ENCODE results near the gene GSG1L.

Gene GSG1L

GRCh38 chr16:27847030-27847550 lies 216.4 kb downstream of the GSG1L start:
- no peak for DNase-seq (ENCODE audit: low read depth)

GRCh38 chr16:27844826-27845225 lies 218.7 kb downstream of the GSG1L start:
- no peak for DNase-seq (ENCODE audit: low read depth)

GRCh38 chr16:27843800-27844199 lies 219.7 kb downstream of the GSG1L start:
- no peak for DNase-seq (ENCODE audit: low read depth)

DNA sequence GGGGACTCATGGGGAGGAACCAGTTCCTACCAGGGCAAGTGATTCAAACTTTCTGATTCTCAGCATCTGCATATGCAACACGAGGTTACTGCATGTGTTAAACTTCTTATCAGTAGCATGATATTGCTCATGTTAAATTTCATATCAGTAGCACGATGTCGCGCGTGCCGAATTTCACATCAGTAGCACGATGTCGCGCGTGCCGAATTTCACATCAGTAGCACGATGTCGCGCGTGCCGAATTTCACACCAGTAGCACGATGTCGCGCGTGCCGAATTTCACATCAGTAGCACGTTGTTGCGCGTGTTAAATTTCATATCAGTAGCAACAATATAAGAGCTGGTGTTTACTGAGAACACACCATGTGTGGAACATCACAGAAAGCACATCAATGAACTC lies 221.6 kb downstream of the GSG1L start:
- DNase-seq (ENCODE audit: low read depth): no peak

GRCh38 chr16:27841061-27841801 lies 222.3 kb downstream of the GSG1L start:
- no peak for DNase-seq (ENCODE audit: low read depth)

DNA sequence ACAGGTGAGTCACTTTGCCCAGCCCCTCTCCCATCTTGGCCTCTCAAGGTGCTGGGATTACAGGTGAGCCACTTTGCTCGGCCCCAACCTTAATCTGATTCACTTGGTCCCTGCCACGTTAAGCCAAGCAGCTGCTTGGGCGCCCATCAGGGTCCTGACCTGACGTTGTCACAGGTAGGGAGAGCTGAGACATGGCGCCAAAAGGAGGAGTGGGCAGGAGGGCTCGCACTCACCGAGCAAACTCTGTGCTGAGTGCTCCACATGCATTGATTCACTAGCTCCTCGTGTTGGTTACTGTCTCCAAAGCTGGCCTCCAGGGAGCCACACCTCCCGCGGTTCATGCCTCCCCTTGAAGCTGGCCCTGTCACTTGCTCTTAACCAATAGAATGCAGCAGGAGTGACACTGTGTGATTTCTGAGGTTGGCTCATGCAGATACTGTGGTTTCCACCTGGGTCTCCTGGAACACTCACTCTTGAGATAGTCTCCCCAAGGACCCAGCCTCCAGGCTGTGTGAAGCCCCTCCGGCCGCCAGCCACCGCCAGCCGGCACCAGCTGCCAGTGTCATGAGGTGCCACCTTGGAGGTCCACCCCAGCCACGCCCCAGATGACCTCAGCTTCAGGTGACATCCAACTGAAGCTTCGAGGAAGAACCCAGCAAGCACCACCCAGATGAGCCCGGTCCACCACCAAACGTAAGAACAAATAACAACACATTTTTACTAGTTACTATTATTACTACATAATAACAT lies 223.0 kb downstream of the GSG1L start:
- no peak for DNase-seq (ENCODE audit: low read depth)

DNA sequence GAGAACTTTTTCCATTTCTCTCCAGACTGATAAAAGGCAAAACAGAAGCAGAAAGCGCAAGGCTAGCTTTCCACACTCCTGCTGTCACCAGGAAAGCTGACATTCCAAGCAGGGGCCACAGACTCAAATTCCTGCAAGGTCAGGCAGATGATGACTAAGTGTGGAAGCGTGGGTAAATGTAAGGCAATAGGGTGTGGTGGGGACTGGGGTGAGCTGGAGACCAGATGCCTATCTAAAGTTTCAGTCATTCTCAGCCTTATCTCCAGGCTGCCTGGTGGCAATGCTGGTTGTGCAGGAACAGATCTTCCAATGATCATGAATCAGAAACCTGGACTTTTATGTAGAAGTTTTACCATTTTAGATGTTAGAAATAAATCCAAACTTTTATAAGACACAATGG lies 224.1 kb downstream of the GSG1L start:
- no peak for DNase-seq (ENCODE audit: low read depth)

DNA sequence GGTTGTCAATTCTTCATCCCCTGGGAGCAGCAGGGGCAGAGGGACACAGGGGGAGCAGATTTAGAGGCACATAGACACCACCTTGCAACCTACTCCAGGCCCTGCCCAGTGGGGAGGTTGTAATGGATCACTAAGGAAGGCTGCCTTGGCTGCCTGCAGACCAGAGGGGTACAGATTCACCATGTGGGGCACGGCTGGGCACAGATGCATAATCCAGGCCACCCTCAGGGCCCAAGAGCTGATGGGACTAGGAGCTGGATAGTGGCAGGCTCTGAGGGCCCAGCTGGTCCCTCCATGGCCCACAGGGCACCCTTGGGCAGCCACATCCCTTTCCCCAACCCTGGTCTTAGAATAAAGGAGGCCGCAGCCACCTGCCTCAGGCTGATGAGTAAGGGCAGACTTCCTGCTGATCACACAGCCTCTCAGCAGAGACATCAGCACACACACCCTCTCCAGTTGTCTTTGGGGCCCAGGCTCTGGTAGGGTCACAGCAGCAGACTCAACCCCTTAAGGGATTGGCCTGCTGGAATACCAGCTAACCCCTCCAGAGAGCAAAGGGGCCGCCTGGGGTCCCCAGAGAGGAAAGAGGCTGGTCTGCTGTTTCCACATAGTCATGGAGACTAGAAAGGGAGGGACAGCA lies 224.9 kb downstream of the GSG1L start:
- no peak for DNase-seq (ENCODE audit: low read depth)

DNA sequence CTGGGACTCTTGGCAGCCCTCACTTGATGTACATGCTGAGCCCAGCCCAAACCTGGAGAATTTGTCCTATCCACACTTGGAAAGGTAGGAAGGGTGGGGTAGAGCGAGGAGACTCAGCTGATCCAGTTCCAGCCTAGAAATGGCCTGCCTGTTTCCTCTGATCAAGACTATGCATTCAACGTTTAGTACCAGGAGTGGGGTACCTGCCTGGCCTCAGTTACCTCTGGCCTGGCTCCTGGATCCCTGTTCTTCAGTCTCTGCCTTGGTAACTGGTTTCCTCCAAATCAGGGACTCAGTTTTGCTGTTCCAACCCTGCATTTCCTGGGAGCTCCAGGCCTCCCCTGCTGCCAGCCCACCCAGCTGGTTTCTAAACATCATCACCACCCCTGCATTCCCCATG lies 233.5 kb downstream of the GSG1L start:
- no peak for DNase-seq (ENCODE audit: low read depth)

- DNase-seq (ENCODE audit: low read depth): no peak
Observed at GRCh38 chr16:27828671-27829070, 234.8 kb downstream of the GSG1L start.

- no peak for DNase-seq (ENCODE audit: low read depth)
Observed at GRCh38 chr16:27827765-27828164, 235.7 kb downstream of the GSG1L start.

GRCh38 chr16:27826893-27827289 lies 236.6 kb downstream of the GSG1L start:
- DNase-seq (ENCODE audit: low read depth): no peak

- DNase-seq (ENCODE audit: low read depth): no peak
Observed at GRCh38 chr16:27826081-27826892, 237.2 kb downstream of the GSG1L start.

DNA sequence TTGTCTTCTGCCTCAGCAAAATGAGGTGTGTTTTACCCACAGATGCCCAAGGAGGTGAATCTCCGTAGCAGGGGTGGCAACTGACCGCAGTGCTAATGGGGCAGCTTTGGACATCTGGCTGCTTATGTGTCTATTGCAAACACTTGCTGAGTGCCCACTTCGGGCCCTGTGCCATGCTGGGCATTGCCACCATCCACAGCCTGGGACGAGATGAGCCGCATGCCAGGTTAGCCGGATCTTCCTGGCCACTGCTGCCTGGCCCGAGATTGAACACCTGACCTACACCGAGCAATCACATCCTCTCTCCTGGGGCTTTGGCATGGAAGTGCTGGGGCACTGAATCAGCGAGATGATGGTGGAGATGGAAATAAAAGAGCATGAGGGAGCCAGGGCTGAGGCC lies 238.7 kb downstream of the GSG1L start:
- DNase-seq (ENCODE audit: low read depth): no peak

GRCh38 chr16:27824006-27824405 lies 239.5 kb downstream of the GSG1L start:
- DNase-seq (ENCODE audit: low read depth): no peak

GRCh38 chr16:27823421-27823820 lies 240.1 kb downstream of the GSG1L start:
- no peak for DNase-seq (ENCODE audit: low read depth)

DNA sequence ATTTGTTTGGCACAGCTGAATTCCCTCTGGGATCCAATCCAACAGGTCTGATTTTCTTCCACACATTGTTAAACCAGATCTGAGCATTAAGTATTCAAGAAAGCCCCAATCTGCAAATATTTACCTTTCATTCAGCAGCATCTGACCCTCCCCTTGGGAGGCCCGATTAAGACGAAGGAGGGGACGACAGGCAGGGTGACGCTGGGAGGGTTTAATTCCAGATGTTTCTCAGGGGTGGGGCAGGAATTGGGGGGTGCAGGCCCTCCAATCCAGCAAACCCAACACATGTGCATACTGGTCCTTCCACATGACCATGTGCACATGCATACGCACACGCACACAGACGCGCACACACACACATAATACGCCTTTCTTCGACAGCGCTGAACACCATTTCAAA lies 240.5 kb downstream of the GSG1L start:
- DNase-seq (ENCODE audit: low read depth): no peak

DNA sequence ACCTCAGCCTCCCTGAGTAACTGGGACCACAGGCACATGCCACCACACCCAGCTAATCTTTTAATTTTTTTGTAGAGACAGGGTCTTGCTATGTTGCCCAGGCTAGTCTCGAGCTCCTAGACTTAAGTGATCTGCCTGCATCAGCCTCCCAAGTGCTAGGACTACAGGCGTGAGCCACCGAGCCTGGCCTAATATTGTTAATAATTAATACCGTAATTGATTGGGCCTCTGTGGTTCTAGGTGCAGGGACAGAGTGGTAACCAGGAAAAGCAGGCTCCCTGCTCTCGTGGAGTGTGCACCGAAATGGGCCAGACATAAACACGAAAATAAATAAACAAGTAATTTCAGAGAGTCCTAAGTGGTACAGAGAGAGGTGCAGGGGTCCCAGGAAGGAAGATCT lies 241.0 kb downstream of the GSG1L start:
- no peak for DNase-seq (ENCODE audit: low read depth)

- no peak for DNase-seq (ENCODE audit: low read depth)
Observed at GRCh38 chr16:27820646-27821345, 242.7 kb downstream of the GSG1L start.

- no peak for DNase-seq (ENCODE audit: low read depth)
Observed at GRCh38 chr16:27819881-27820610, 243.5 kb downstream of the GSG1L start.

DNA sequence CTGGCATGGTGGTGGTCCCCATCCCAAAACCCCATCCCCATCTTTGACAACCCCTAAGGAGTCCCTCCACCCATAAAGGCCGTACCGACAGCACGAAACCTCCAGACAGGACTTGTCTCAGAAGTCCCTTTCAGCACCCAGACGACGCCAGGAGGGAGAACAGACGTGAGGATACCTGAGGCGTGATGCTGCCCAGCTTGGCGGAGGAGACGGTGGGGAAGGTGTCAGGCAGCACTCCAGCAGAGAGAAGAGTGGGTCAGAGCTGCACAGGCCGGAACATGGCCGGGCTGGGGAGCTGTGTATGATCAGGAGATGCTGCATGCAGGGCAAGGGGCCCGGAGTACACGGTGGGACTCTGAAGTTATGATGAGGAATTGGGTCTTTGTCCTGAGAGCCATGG lies 244.2 kb downstream of the GSG1L start:
- no peak for DNase-seq (ENCODE audit: low read depth)
